Keratinocyte (primary cell): ENCODE measurements around the gene OPHN1. TPM values are rescaled to one million over a fixed set of nuclear protein-coding genes. Genes with fewer than 3 reads are reported as not detected.
"Not testable (repeated sequence)": the region's sequence is repeated elsewhere in the genome, so short reads cannot be mapped to it uniquely, and the experiment has no call there.

Experiments
- DNase-seq: peaks from one replicate; pipeline ENCODE4 v3.0.0-alpha.2; 2011; ENCODE audit warnings: low read depth, missing footprints, low spot score
- FAIRE-seq: peaks from 2 replicates; lab custom pipeline; 2011; peaks lifted over from hg19 to GRCh38; lab: Jason Lieb, UNC
- H2AFZ ChIP-seq: 2 replicates; pipeline ENCODE4 v1.6.0; 2012; ENCODE audit warnings: low read length, control low read depth, inconsistent platforms; ENCODE audit not compliant: control insufficient read depth
- H3K27ac ChIP-seq: 2 replicates; pipeline ENCODE4 v1.5.1; 2011; ENCODE audit warnings: low read length; ENCODE audit not compliant: control insufficient read depth, insufficient read depth
- H3K27me3 ChIP-seq: 3 replicates; pipeline ENCODE4 v1.6.0; 2011; ENCODE audit warnings: low read length; ENCODE audit not compliant: control insufficient read depth, insufficient read depth; ENCODE audit errors: extremely low read depth
- H3K36me3 ChIP-seq, 2 experiments: 2 replicates in 1 of 2; 3 replicates in 1 of 2; pipeline ENCODE4 v1.5.1; 2011; ENCODE audit warnings: low read length in 2 of 2, mild to moderate bottlenecking in 1 of 2; ENCODE audit not compliant: control insufficient read depth in 2 of 2, insufficient read depth in 2 of 2; ENCODE audit errors: extremely low read depth in 1 of 2
- H3K4me1 ChIP-seq: 3 replicates; pipeline ENCODE4 v1.5.1; 2011; ENCODE audit warnings: low read length; ENCODE audit not compliant: control insufficient read depth, insufficient read depth; ENCODE audit errors: extremely low read depth
- H3K4me2 ChIP-seq: 3 replicates; pipeline ENCODE4 v1.6.0; 2011; ENCODE audit warnings: low read depth, low read length; ENCODE audit not compliant: control insufficient read depth, insufficient read depth; ENCODE audit errors: extremely low read depth
- H3K4me3 ChIP-seq, 3 experiments: fragments of 200-600 bp in 1 of 3; sonication (generic) in 1 of 3; 2 replicates in 2 of 3; 3 replicates in 1 of 3; pipeline ENCODE4 v1.5.1; 2011 to 2016; ENCODE audit warnings: low read length in 3 of 3, mild to moderate bottlenecking in 3 of 3, control low read depth in 2 of 3, inconsistent platforms in 1 of 3, low read depth in 1 of 3, mixed read lengths in 1 of 3, mixed run types in 1 of 3, moderate library complexity in 1 of 3; ENCODE audit not compliant: control insufficient read depth in 2 of 3, insufficient read depth in 2 of 3; ENCODE audit errors: extremely low read depth in 1 of 3
- H3K79me2 ChIP-seq: 2 replicates; pipeline ENCODE4 v1.6.0; 2012; ENCODE audit warnings: low read length; ENCODE audit not compliant: control insufficient read depth, insufficient read depth
- H3K9ac ChIP-seq: 3 replicates; pipeline ENCODE4 v1.6.0; 2011; ENCODE audit warnings: low read length; ENCODE audit not compliant: control insufficient read depth, insufficient read depth; ENCODE audit errors: extremely low read depth
- H3K9me1 ChIP-seq: 3 replicates; pipeline ENCODE4 v1.6.0; 2011; ENCODE audit warnings: low read length; ENCODE audit not compliant: control insufficient read depth, insufficient read depth; ENCODE audit errors: extremely low read depth
- H3K9me3 ChIP-seq: 2 replicates; pipeline ENCODE4 v1.5.1; 2012; ENCODE audit warnings: low read depth, low read length; ENCODE audit not compliant: control insufficient read depth
- H4K20me1 ChIP-seq: 3 replicates; pipeline ENCODE4 v1.6.0; 2011; ENCODE audit warnings: low read length; ENCODE audit not compliant: control insufficient read depth, insufficient read depth; ENCODE audit errors: extremely low read depth
- EZH2 ChIP-seq: IDR thresholded peaks from one replicate; pipeline ENCODE4 v1.6.1; 2012; ENCODE audit warnings: inconsistent platforms, mild to moderate bottlenecking, low read length, moderate library complexity
- dilution Hi-C: fragments of 300-500 bp; cut with MboI; formaldehyde crosslinking; loops from one replicate; pipeline ENCODE4 v1.7.0; 2020; ENCODE audit warnings: low sequenced_read_pairs; ENCODE audit not compliant: extremely low pct_ligation_motif_present
- polyA plus RNA-seq, 5 experiments: library from polyadenylated mRNA; depleted of rRNA in 3 of 5; stranded (reverse) in 3 of 5; stranded (forward) in 1 of 5; unstranded in 1 of 5; fragments of >200 nt; gene quantifications; 1 replicate in 1 of 5; 2 replicates in 3 of 5; 3 replicates in 1 of 5; pipeline versions ENCODE4 v1.2.1 to v1.2.3, GENCODE V29; 2011 to 2012; ENCODE audit warnings: missing spikeins in 2 of 5, low read depth in 1 of 5, low replicate concordance in 1 of 5
- TF ChIP-seq, protein P1 (sequence below), 3 experiments: IDR thresholded peaks in 1 of 3; conservative IDR thresholded peaks in 1 of 3; optimal IDR thresholded peaks in 1 of 3; 2 replicates in 2 of 3; 3 replicates in 1 of 3; pipeline versions ENCODE3 to v1.5.1; 2011; ENCODE audit warnings: low read length in 3 of 3, mild to moderate bottlenecking in 3 of 3, moderate library complexity in 2 of 3, control low read depth in 1 of 3, inconsistent platforms in 1 of 3; ENCODE audit not compliant: insufficient read depth in 2 of 3; ENCODE audit errors: extremely low read depth in 1 of 3

The OPHN1 gene
- polyA plus RNA-seq, 1 donor (not counting 4 experiments of a cell fraction or from before 2014, with no cell fraction given), result 3.1 TPM

DNA sequence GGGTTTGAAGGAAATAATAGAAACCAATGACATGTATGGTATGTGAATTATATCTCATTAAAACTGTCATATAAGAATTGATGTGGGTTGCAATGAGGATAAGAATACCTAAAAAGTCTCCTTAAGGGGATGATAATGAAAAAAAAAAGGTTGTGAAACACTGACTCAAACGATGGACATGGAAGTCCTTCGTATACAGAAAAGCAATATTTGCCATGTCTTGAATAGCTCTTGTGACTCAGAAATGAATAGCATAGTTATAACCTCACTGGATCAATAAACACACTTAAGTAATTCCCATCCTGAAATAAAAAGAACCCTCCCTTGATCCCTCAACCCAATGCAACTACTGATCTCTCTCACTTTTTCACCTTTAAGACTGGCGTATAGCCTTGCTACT lies 89.7 kb downstream of the OPHN1 start:
- FAIRE-seq (no peak), DNase-seq (no peak)
- H3K4me1 ChIP-seq, result no peaks in the 10 kb centered on the region
- H3K9me1 ChIP-seq, result no peaks in the 10 kb centered on the region
- H3K27me3 ChIP-seq, result no peaks in the 10 kb centered on the region
- TF ChIP-seq EZH2, result no peak
- TF ChIP-seq, protein P1, sequence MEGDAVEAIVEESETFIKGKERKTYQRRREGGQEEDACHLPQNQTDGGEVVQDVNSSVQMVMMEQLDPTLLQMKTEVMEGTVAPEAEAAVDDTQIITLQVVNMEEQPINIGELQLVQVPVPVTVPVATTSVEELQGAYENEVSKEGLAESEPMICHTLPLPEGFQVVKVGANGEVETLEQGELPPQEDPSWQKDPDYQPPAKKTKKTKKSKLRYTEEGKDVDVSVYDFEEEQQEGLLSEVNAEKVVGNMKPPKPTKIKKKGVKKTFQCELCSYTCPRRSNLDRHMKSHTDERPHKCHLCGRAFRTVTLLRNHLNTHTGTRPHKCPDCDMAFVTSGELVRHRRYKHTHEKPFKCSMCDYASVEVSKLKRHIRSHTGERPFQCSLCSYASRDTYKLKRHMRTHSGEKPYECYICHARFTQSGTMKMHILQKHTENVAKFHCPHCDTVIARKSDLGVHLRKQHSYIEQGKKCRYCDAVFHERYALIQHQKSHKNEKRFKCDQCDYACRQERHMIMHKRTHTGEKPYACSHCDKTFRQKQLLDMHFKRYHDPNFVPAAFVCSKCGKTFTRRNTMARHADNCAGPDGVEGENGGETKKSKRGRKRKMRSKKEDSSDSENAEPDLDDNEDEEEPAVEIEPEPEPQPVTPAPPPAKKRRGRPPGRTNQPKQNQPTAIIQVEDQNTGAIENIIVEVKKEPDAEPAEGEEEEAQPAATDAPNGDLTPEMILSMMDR (optimal IDR thresholded peaks at IDR 0.05 in 1 of 3, IDR thresholded peaks at IDR 0.05 in 1 of 3, conservative IDR thresholded peaks at IDR 0.05 in 1 of 3; ENCODE audit: extremely low read depth in 1 of 3, insufficient read depth in 2 of 3, low read length in 3 of 3), result no peak
- no peak overlapping the region for H3K4me3 ChIP-seq
- H3K27ac ChIP-seq, result no peak overlapping the region
- H3K4me2 ChIP-seq, result no peak overlapping the region
- dilution Hi-C loops, result no loop called here
- no peak overlapping the region for H2AFZ ChIP-seq
- no peaks in the 10 kb centered on the region for H4K20me1 ChIP-seq
- no peak overlapping the region for H3K9ac ChIP-seq
- H3K79me2 ChIP-seq, result no peaks in the 10 kb centered on the region
- H3K36me3 ChIP-seq, result no peaks in the 10 kb centered on the region
- H3K9me3 ChIP-seq, result no peaks in the 10 kb centered on the region

DNA sequence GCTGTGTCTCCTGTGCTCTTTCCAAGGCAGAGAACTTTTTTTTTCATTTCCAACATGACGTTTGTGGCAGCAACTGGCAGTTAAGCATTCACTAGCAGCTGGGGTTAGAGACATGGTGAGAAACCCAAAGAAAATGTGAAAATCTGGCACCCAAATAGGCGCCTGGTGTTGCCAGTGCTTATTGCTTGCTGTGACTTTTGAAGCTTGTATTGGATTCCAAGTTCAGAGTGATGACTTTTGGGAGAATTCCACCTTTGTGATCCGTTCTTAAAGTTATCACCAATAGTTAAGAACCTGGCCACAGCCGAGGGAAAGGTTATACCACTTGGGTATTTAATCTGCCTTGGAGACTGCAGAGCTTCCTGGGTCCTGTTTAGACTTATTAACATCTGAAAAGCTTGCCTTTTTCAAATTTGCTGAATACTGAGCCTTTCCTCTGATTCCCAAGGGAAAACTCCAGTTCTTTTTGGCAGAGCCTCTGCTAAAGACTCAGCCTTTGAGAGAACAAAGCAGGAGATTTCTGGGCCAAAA lies 101.0 kb downstream of the OPHN1 start:
- Histone ChIP-seq H3K9me1 (no peaks in the 10 kb centered on the region), H3K79me2 (no peaks in the 10 kb centered on the region), H3K36me3 (no peaks in the 10 kb centered on the region), H4K20me1 (no peaks in the 10 kb centered on the region), H3K4me2 (no peak overlapping the region), H3K4me3 (no peak overlapping the region), H3K27me3 (no peaks in the 10 kb centered on the region), H3K4me1 (no peaks in the 10 kb centered on the region), H3K27ac (no peak overlapping the region), H3K9me3 (no peaks in the 10 kb centered on the region), H3K9ac (no peak overlapping the region), H2AFZ (no peak overlapping the region)
- FAIRE-seq, result no peak
- no peak for TF ChIP-seq EZH2
- TF ChIP-seq, protein P1 (optimal IDR thresholded peaks at IDR 0.05 in 1 of 3, IDR thresholded peaks at IDR 0.05 in 1 of 3, conservative IDR thresholded peaks at IDR 0.05 in 1 of 3; ENCODE audit: extremely low read depth in 1 of 3, insufficient read depth in 2 of 3, low read length in 3 of 3), result no peak
- DNase-seq, result no peak
- dilution Hi-C loops, result no loop called here

DNA sequence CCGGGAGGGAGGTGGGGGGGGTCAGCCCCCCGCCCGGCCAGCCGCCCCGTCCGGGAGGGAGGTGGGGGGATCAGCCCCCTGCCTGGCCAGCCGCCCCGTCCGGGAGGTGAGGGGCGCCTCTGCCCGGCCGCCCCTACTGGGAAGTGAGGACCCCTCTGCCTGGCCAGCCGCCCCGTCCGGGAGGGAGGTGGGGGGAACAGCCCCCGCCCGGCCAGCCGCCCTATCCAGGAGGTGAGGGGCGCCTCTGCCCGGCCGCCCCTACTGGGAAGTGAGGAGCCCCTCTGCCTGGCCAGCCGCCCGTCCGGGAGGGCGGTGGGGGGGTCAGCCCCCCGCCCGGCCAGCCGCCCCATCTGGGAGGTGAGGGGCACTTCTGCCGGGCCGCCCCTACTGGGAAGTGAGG lies 106.5 kb downstream of the OPHN1 start:
- H3K36me3 ChIP-seq, dilution Hi-C loops, H3K4me3 ChIP-seq, H3K9ac ChIP-seq, FAIRE-seq, H3K27ac ChIP-seq, H3K4me2 ChIP-seq, H2AFZ ChIP-seq, H3K4me1 ChIP-seq, H3K9me3 ChIP-seq, H3K79me2 ChIP-seq, H3K9me1 ChIP-seq, H4K20me1 ChIP-seq, DNase-seq, H3K27me3 ChIP-seq: not testable (repeated sequence)
